ENCODE data around the gene MORN1. TPM values are rescaled to one million over a fixed set of nuclear protein-coding genes. Genes with fewer than 3 reads are reported as not detected.

MORN1 gene
- polyA plus RNA-seq, 3 donors from 2014 or later = 0.89 to 4.0 (median 3.9) TPM

- no peaks in the 10 kb centered on the region for H3K36me3 Mint-ChIP-seq
- no peaks in the 10 kb centered on the region for H3K9me3 Mint-ChIP-seq
- peak overlapping the region in 4 of 6 donors; percentile 18 to 84 (median 46) for H3K27ac Mint-ChIP-seq
- peaks cover 2 to 14% (median 5%) of the 10 kb centered on the region in 3 donors for H3K27me3 Mint-ChIP-seq (ENCODE audit: low read depth in 3 of 3)
- H3K4me1 Mint-ChIP-seq = peaks cover 0 to 6% of the 10 kb centered on the region in 2 donors
- peak overlapping the region in 4 of 5 donors; percentile 38 to 78 (median 51) for H3K4me3 Mint-ChIP-seq
- no peak for DNase-seq
Observed at GRCh38 chr1:2317230-2318065, 73.9 kb downstream of the MORN1 start.

- no peak for DNase-seq
- no peaks in the 10 kb centered on the region for H3K9me3 Mint-ChIP-seq
- no peak overlapping the region for H3K4me3 Mint-ChIP-seq
- H3K36me3 Mint-ChIP-seq = no peaks in the 10 kb centered on the region
- H3K27ac Mint-ChIP-seq = peak overlapping the region in 2 of 6 donors; percentile 45 to 70
- peaks cover 2 to 14% (median 2%) of the 10 kb centered on the region in 3 donors for H3K27me3 Mint-ChIP-seq (ENCODE audit: low read depth in 3 of 3)
- peaks cover 0 to 6% of the 10 kb centered on the region in 2 donors for H3K4me1 Mint-ChIP-seq
Observed at GRCh38 chr1:2316451-2316961, 74.8 kb downstream of the MORN1 start.

- DNase-seq = peak in 1 of 3 donors; percentile 22
- H3K27ac Mint-ChIP-seq = peak overlapping the region in 5 of 6 donors; percentile 30 to 82 (median 70)
- H3K36me3 Mint-ChIP-seq = no peaks in the 10 kb centered on the region
- H3K4me3 Mint-ChIP-seq = peak overlapping the region; percentile 33 to 68 (median 51)
- no peaks in the 10 kb centered on the region for H3K9me3 Mint-ChIP-seq
- H3K4me1 Mint-ChIP-seq = peaks cover 0 to 6% of the 10 kb centered on the region in 2 donors
- peaks cover 2 to 14% (median 2%) of the 10 kb centered on the region in 3 donors for H3K27me3 Mint-ChIP-seq (ENCODE audit: low read depth in 3 of 3)
Observed at GRCh38 chr1:2315674-2316450, 75.5 kb downstream of the MORN1 start.

GRCh38 chr1:2314803-2315673, 76.3 kb downstream of the MORN1 start:
- peak; percentile 73 to 80 (median 80) for DNase-seq
- Mint-ChIP-seq H3K27ac (peak overlapping the region in 5 of 6 donors; percentile 30 to 82 (median 70)), H3K4me3 (peak overlapping the region; percentile 33 to 68 (median 51)), H3K36me3 (no peaks in the 10 kb centered on the region), H3K9me3 (no peaks in the 10 kb centered on the region), H3K27me3 (ENCODE audit: low read depth in 3 of 3) (peaks cover 2 to 14% (median 4%) of the 10 kb centered on the region in 3 donors), H3K4me1 (peaks cover 0 to 6% of the 10 kb centered on the region in 2 donors)

- peaks cover 2 to 14% (median 4%) of the 10 kb centered on the region in 3 donors for H3K27me3 Mint-ChIP-seq (ENCODE audit: low read depth in 3 of 3)
- H3K9me3 Mint-ChIP-seq = no peaks in the 10 kb centered on the region
- H3K36me3 Mint-ChIP-seq = no peaks in the 10 kb centered on the region
- DNase-seq = peak in 2 of 3 donors; percentile 16 to 27
- H3K27ac Mint-ChIP-seq = peak overlapping the region in 1 of 6 donors; percentile 87
- H3K4me1 Mint-ChIP-seq = peaks cover 0 to 6% of the 10 kb centered on the region in 2 donors
- H3K4me3 Mint-ChIP-seq = no peak overlapping the region
Observed at GRCh38 chr1:2314273-2314802, 77.0 kb downstream of the MORN1 start.

- Mint-ChIP-seq H3K9me3 (no peaks in the 10 kb centered on the region), H3K36me3 (no peaks in the 10 kb centered on the region), H3K4me3 (peak overlapping the region in 3 of 5 donors; percentile 40 to 49 (median 46)), H3K27ac (peak overlapping the region in 5 of 6 donors; percentile 30 to 87 (median 70)), H3K27me3 (ENCODE audit: low read depth in 3 of 3) (peaks cover 2 to 14% (median 4%) of the 10 kb centered on the region in 3 donors), H3K4me1 (peaks cover 0 to 6% of the 10 kb centered on the region in 2 donors)
- DNase-seq = no peak
Observed at GRCh38 chr1:2313651-2314261, 77.6 kb downstream of the MORN1 start.

GRCh38 chr1:2312515-2313301, 78.6 kb downstream of the MORN1 start:
- peaks cover 2 to 18% (median 7%) of the 10 kb centered on the region in 3 donors for H3K27me3 Mint-ChIP-seq (ENCODE audit: low read depth in 3 of 3)
- peaks cover 8 to 10% (median 9%) of the 10 kb centered on the region in 3 donors for H3K36me3 Mint-ChIP-seq
- H3K9me3 Mint-ChIP-seq = no peaks in the 10 kb centered on the region
- no peak overlapping the region for H3K4me3 Mint-ChIP-seq
- H3K4me1 Mint-ChIP-seq = peaks cover 6 to 8% of the 10 kb centered on the region in 2 donors
- H3K27ac Mint-ChIP-seq = peak overlapping the region in 3 of 6 donors; percentile 78 to 89 (median 87)
- no peak for DNase-seq

GRCh38 chr1:2312160-2312514, 79.2 kb downstream of the MORN1 start:
- peaks cover 6 to 10% of the 10 kb centered on the region in 2 donors for H3K4me1 Mint-ChIP-seq
- peaks cover 2 to 18% (median 7%) of the 10 kb centered on the region in 3 donors for H3K27me3 Mint-ChIP-seq (ENCODE audit: low read depth in 3 of 3)
- DNase-seq = no peak
- H3K9me3 Mint-ChIP-seq = no peaks in the 10 kb centered on the region
- H3K36me3 Mint-ChIP-seq = peaks cover 11 to 12% (median 12%) of the 10 kb centered on the region in 3 donors
- H3K4me3 Mint-ChIP-seq = no peak overlapping the region
- peak overlapping the region in 5 of 6 donors; percentile 56 to 78 (median 72) for H3K27ac Mint-ChIP-seq

- H3K4me1 Mint-ChIP-seq = peaks cover 5 to 10% of the 10 kb centered on the region in 2 donors
- no peaks in the 10 kb centered on the region for H3K9me3 Mint-ChIP-seq
- peaks cover 11 to 17% (median 16%) of the 10 kb centered on the region in 3 donors for H3K36me3 Mint-ChIP-seq
- DNase-seq = peak in 2 of 3 donors; percentile 35 to 46
- H3K27me3 Mint-ChIP-seq (ENCODE audit: low read depth in 3 of 3) = peaks cover 0 to 18% (median 7%) of the 10 kb centered on the region in 3 donors
- H3K27ac Mint-ChIP-seq = peak overlapping the region in 5 of 6 donors; percentile 48 to 78 (median 73)
- no peak overlapping the region for H3K4me3 Mint-ChIP-seq
Observed at GRCh38 chr1:2311184-2312032, 79.9 kb downstream of the MORN1 start.

- DNase-seq = no peak
- no peaks in the 10 kb centered on the region for H3K9me3 Mint-ChIP-seq
- H3K4me1 Mint-ChIP-seq = peaks cover 2 to 10% of the 10 kb centered on the region in 2 donors
- peaks cover 0 to 16% (median 11%) of the 10 kb centered on the region in 3 donors for H3K27me3 Mint-ChIP-seq (ENCODE audit: low read depth in 3 of 3)
- peaks cover 11 to 17% (median 16%) of the 10 kb centered on the region in 3 donors for H3K36me3 Mint-ChIP-seq
- H3K4me3 Mint-ChIP-seq = no peak overlapping the region
- peak overlapping the region; percentile 48 to 78 (median 60) for H3K27ac Mint-ChIP-seq
Observed at GRCh38 chr1:2310332-2311183, 80.8 kb downstream of the MORN1 start.
